Measurements from ENCODE around the gene SKIDA1.

SKIDA1 gene

DNA sequence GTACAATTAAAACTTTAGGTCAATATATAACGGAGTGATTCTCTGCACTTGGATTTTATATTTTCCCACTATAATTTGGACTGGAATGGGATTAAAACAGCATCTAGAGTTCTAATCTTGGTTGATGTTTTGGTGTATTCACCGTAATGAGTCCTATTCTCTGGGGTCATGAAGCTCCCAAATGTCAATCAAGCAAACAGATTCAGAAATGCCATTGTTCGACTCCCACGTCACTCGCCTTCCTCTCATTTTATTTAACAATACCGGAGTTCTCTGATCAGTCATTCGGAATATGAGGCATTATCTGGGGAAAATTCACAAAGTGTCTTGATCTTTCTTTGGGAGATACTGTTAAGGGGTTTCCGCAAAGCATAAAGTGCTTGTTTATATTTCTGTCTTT is 26.5 kb downstream of the SKIDA1 start:
- Histone ChIP-seq H3K79me2 (ENCODE audit: insufficient read depth, low read length) (no peaks in the 10 kb centered on the region), H3K27me3 (ENCODE audit: insufficient read depth, low read length, poor library complexity, severe bottlenecking) (no peaks in the 10 kb centered on the region), H2AFZ (ENCODE audit: low read length) (no peak overlapping the region), H3K4me1 (ENCODE audit: insufficient read depth, low read length, poor library complexity, severe bottlenecking) (no peaks in the 10 kb centered on the region), H4K20me1 (ENCODE audit: insufficient read depth, low read length, poor library complexity, severe bottlenecking) (no peaks in the 10 kb centered on the region), H3K9me3 (ENCODE audit: insufficient read depth, low read depth, low read length) (no peaks in the 10 kb centered on the region), H3K36me3 (ENCODE audit: insufficient read depth, low read length) (no peaks in the 10 kb centered on the region), H3K9me2 (replicated peaks; ENCODE audit: low read depth, low read length) (no peaks in the 10 kb centered on the region), H3F3A (ENCODE audit: low read depth) (no peaks in the 10 kb centered on the region), H3K9ac (ENCODE audit: low read depth, low read length, poor library complexity, severe bottlenecking) (no peak overlapping the region), H3K4me3 (ENCODE audit: low read length, poor library complexity, severe bottlenecking) (no peak overlapping the region), H3K4me2 (ENCODE audit: low read depth, low read length, poor library complexity, severe bottlenecking) (no peak overlapping the region)
- TF ChIP-seq, protein P1, sequence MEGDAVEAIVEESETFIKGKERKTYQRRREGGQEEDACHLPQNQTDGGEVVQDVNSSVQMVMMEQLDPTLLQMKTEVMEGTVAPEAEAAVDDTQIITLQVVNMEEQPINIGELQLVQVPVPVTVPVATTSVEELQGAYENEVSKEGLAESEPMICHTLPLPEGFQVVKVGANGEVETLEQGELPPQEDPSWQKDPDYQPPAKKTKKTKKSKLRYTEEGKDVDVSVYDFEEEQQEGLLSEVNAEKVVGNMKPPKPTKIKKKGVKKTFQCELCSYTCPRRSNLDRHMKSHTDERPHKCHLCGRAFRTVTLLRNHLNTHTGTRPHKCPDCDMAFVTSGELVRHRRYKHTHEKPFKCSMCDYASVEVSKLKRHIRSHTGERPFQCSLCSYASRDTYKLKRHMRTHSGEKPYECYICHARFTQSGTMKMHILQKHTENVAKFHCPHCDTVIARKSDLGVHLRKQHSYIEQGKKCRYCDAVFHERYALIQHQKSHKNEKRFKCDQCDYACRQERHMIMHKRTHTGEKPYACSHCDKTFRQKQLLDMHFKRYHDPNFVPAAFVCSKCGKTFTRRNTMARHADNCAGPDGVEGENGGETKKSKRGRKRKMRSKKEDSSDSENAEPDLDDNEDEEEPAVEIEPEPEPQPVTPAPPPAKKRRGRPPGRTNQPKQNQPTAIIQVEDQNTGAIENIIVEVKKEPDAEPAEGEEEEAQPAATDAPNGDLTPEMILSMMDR (conservative IDR thresholded peaks at IDR 0.05; ENCODE audit: low read length), result no peak
- no peak for TF ChIP-seq EZH2phosphoT487 (IDR thresholded peaks at IDR 0.05; ENCODE audit: borderline replicate concordance)

DNA sequence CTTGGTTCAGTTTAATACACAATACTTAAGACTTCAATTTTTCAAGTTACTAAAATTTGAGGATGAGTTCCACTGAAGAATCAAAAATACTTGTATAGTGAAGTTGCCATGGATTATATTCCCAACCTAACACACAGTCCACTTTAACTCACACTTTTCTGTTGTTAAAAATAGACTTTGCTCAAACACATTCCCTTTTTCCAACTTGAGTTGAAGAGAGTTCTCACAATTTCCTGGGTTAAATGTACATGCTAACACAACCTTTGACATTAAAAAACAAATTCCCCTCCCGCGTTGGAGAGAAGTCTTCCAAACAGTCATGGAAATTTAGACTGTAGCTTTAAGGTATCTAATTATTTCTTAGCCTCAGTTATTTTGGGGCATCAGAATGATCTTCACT is 27.1 kb downstream of the SKIDA1 start:
- no peaks in the 10 kb centered on the region for H3K9me3 ChIP-seq (ENCODE audit: insufficient read depth, low read depth, low read length)
- no peaks in the 10 kb centered on the region for H3K9me2 ChIP-seq (replicated peaks; ENCODE audit: low read depth, low read length)
- H3K4me3 ChIP-seq (ENCODE audit: low read length, poor library complexity, severe bottlenecking), result no peak overlapping the region
- H3K27me3 ChIP-seq (ENCODE audit: insufficient read depth, low read length, poor library complexity, severe bottlenecking), result no peaks in the 10 kb centered on the region
- H4K20me1 ChIP-seq (ENCODE audit: insufficient read depth, low read length, poor library complexity, severe bottlenecking), result no peaks in the 10 kb centered on the region
- no peaks in the 10 kb centered on the region for H3F3A ChIP-seq (ENCODE audit: low read depth)
- no peak overlapping the region for H3K9ac ChIP-seq (ENCODE audit: low read depth, low read length, poor library complexity, severe bottlenecking)
- TF ChIP-seq EZH2phosphoT487 (IDR thresholded peaks at IDR 0.05; ENCODE audit: borderline replicate concordance), result no peak
- TF ChIP-seq, protein P1 (conservative IDR thresholded peaks at IDR 0.05; ENCODE audit: low read length), result no peak
- H3K4me1 ChIP-seq (ENCODE audit: insufficient read depth, low read length, poor library complexity, severe bottlenecking), result no peaks in the 10 kb centered on the region
- no peak overlapping the region for H3K4me2 ChIP-seq (ENCODE audit: low read depth, low read length, poor library complexity, severe bottlenecking)
- no peak overlapping the region for H2AFZ ChIP-seq (ENCODE audit: low read length)
- no peaks in the 10 kb centered on the region for H3K79me2 ChIP-seq (ENCODE audit: insufficient read depth, low read length)
- no peaks in the 10 kb centered on the region for H3K36me3 ChIP-seq (ENCODE audit: insufficient read depth, low read length)

DNA sequence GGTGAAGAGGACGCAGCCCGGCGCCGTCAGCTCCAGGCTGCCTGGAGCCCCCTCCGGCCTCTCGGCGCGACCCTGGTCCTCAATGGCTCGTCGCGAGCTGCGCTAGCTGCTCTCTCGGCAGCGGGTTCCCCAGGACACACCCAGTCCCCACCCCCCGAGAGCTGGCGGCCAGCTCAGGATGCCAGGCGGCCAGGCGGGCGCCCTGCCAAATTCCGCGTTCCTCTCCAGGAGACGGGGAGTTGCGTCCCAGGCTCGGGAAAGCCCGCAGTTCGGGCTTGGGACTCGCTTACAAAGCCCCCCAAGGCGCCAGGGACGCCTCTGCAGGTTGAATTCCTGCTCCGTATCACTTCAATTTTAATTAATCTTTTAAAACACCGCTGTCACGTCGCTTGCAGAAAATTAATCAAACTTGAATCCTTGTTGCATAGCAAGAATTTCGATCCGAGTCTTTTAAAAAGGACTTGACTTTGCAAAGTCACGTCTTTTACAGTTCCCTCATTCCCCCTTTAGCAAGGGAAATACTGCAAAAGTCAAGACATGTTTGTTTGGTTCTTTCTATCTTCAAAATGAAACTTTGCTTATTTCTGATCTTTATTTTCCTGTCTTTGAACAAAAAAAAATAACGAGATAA is 28.2 kb downstream of the SKIDA1 start:
- Histone ChIP-seq H3K4me1 (ENCODE audit: insufficient read depth, low read length, poor library complexity, severe bottlenecking) (no peaks in the 10 kb centered on the region), H3K27me3 (ENCODE audit: insufficient read depth, low read length, poor library complexity, severe bottlenecking) (no peaks in the 10 kb centered on the region), H3K9me2 (replicated peaks; ENCODE audit: low read depth, low read length) (no peaks in the 10 kb centered on the region), H3K79me2 (ENCODE audit: insufficient read depth, low read length) (no peaks in the 10 kb centered on the region), H4K20me1 (ENCODE audit: insufficient read depth, low read length, poor library complexity, severe bottlenecking) (no peaks in the 10 kb centered on the region), H3K9ac (ENCODE audit: low read depth, low read length, poor library complexity, severe bottlenecking) (peak overlapping the region; percentile 89), H2AFZ (ENCODE audit: low read length) (peak overlapping the region; percentile 14; the same call in 1 of the 2 replicates), H3K4me2 (ENCODE audit: low read depth, low read length, poor library complexity, severe bottlenecking) (peak overlapping the region; percentile 82), H3K4me3 (ENCODE audit: low read length, poor library complexity, severe bottlenecking) (peak overlapping the region; percentile 79), H3K36me3 (ENCODE audit: insufficient read depth, low read length) (no peaks in the 10 kb centered on the region), H3K9me3 (ENCODE audit: insufficient read depth, low read depth, low read length) (no peaks in the 10 kb centered on the region), H3F3A (ENCODE audit: low read depth) (peaks cover 4% of the 10 kb centered on the region; the same call in 1 of the 2 replicates)
- TF ChIP-seq EZH2phosphoT487 (IDR thresholded peaks at IDR 0.05; ENCODE audit: borderline replicate concordance), result no peak
- TF ChIP-seq, protein P1 (conservative IDR thresholded peaks at IDR 0.05; ENCODE audit: low read length), result no peak
